ENCODE results near the gene MOSMO. TPM values are rescaled to one million over a fixed set of nuclear protein-coding genes. Genes with fewer than 3 reads are reported as not detected.

MOSMO gene
- total and polyA plus RNA-seq, 11 donors: 8.7 to 15.0 (median 11.7) TPM

DNA sequence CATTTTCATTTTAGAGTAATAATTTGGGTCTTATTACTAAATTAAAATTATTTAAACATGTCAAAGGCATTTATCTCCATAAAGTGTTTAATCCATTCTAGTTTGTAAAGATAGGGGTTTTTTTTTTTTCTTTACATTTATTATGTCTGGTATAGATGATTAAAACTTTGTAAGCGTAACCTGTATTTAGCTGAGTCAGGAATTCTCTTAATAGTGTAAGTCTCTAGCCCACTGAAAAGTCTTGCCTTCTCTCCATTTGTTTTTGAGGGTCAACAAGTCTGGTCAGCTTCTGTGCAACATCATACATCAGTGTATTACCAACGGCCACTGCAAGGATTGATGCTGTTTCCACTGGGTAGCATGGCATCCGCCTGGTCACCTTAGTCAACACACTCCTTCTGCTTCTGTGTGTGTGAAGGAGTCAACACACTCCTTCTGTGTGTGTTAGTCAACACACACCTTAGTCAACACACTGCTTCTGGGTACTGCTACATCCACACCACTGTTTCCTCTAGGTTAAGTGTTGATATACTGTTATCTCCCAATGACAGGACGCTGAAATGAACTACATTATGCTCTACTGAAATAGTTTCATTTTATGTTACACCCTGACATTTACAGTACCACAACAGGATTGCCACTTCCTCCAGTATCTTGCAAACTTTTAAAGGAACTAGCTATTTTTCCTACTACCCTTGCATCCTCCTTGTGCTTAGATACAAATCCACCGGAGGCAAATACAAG, 47.1 kb downstream of the MOSMO start:
- Histone ChIP-seq H3K27me3 (no peaks in the 10 kb centered on the region), H3K4me1 (peaks cover 0 to 12% (median 0%) of the 10 kb centered on the region in 12 donors), H3K4me3 (no peak overlapping the region), H3K27ac (no peak overlapping the region), H3K36me3 (peaks cover 0 to 5% (median 0%) of the 10 kb centered on the region in 9 donors), H3K9me3 (no peaks in the 10 kb centered on the region)
- ATAC-seq: no peak
- 77 to 86% (median 81%) methylated on average over 5 of the region's 5 CpGs for WGBS, 4 donors
- intact Hi-C loops (cut with DNase I): no loop called here
- TF ChIP-seq CTCF (IDR thresholded peaks at IDR 0.05): no peak
- TF ChIP-seq POLR2A (IDR thresholded peaks at IDR 0.05): no peak
- no peak for DNase-seq

DNA sequence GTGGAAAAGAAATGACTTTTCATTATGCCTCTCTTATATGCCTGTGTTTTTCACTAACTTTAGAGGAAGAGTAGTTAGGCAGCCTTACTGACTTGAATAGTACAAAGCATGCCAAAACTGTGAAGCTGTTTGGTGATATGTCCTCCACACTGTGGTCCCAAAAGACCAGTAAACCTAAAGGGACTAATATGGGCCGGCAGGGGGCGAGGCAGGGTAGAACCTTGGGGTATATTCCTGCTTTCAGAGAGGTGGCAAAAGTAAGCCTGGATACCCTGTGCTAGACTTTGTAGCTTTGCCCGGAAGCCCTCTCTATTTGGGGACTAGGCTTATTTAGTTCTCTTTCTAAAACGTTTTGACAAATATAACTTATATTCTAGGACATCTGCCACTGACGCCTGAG, 48.0 kb downstream of the MOSMO start:
- Histone ChIP-seq H3K27ac (no peak overlapping the region), H3K4me1 (peaks cover 0 to 12% (median 0%) of the 10 kb centered on the region in 12 donors), H3K36me3 (peaks cover 0 to 5% (median 0%) of the 10 kb centered on the region in 9 donors), H3K4me3 (no peak overlapping the region), H3K9me3 (no peaks in the 10 kb centered on the region), H3K27me3 (no peaks in the 10 kb centered on the region)
- no peak for DNase-seq
- 72 to 86% (median 79%) methylated on average over 5 of the region's 5 CpGs for WGBS, 4 donors
- TF ChIP-seq CTCF (IDR thresholded peaks at IDR 0.05) (no peak), POLR2A (IDR thresholded peaks at IDR 0.05) (no peak)
- intact Hi-C loops (cut with DNase I): no loop called here
- no peak for ATAC-seq

DNA sequence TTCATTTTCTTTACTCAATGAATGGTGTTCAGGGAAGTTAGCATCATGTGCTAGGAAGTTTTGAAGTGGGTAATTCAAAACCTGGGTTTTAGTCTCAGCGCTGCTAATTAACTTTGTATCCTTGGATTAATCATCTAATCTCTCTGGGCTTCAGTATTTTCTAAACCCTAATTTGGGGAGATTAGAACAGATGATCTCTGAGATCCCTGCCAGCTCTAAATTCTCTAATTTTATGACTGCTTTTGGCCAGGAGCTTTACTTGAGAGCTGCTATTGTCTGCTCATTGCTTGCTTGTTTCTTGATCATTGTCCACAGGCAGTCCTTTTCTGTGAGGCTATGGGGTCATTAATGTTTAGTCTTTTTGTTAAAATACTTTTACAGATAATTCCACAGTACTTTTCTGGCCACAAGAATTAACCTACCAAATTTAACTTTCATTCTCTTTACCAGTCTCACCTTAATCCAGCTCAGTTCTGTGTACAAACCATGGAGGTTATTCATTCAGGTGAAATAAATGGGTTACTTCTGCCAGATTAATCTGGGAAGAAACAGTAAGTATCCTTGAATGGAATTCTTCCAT, 56.1 kb downstream of the MOSMO start:
- Histone ChIP-seq H3K27ac (no peak overlapping the region), H3K36me3 (no peaks in the 10 kb centered on the region), H3K9me3 (peaks cover 0 to 15% (median 0%) of the 10 kb centered on the region in 12 donors), H3K4me1 (peaks cover 0 to 7% (median 0%) of the 10 kb centered on the region in 12 donors), H3K27me3 (no peaks in the 10 kb centered on the region), H3K4me3 (no peak overlapping the region)
- intact Hi-C loops (cut with DNase I): no loop called here
- WGBS, 4 donors: 88 to 95% (median 92%) methylated on average over 1 of the region's 1 CpG
- DNase-seq (no peak), ATAC-seq (no peak)
- TF ChIP-seq POLR2A (IDR thresholded peaks at IDR 0.05): no peak
- no peak for TF ChIP-seq CTCF (IDR thresholded peaks at IDR 0.05)

DNA sequence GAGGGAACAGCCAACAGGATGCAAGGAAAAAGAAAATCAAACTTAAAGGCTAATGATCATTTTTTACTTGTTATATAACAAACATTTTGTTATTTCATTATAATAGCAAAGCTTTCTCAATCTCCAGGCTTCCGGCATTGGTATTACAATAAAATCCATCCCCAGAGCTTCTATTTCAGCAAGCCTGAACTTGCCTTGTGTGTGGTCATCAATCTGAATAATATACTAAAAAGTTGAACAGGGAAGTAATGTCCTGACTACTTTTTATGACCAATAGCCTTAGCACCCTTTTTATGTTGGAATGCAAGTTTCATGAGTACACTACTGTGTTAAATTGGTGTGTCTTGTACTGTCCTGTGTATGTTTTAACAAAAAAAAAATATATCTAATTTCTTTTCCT, 57.3 kb downstream of the MOSMO start:
- ATAC-seq: no peak
- no peak overlapping the region for H3K4me3 ChIP-seq
- peaks cover 0 to 15% (median 0%) of the 10 kb centered on the region in 12 donors for H3K9me3 ChIP-seq
- TF ChIP-seq CTCF (IDR thresholded peaks at IDR 0.05) (no peak), POLR2A (IDR thresholded peaks at IDR 0.05) (no peak)
- peaks cover 0 to 18% (median 7%) of the 10 kb centered on the region in 12 donors for H3K4me1 ChIP-seq
- no peak for DNase-seq
- no peaks in the 10 kb centered on the region for H3K27me3 ChIP-seq
- H3K36me3 ChIP-seq: no peaks in the 10 kb centered on the region
- H3K27ac ChIP-seq: no peak overlapping the region
- WGBS, 4 donors: 88 to 96% (median 93%) methylated on average over 1 of the region's 1 CpG
- intact Hi-C loops (cut with DNase I): no loop called here

Data from heart left ventricle (tissue), 16 donors.